Measurements from ENCODE around the gene RBM22. TPM values are rescaled to one million over a fixed set of nuclear protein-coding genes. Genes with fewer than 3 reads are reported as not detected.

RBM22 gene
- total RNA-seq, 1 experiment from 2014 or later, result 61.4 TPM

DNA sequence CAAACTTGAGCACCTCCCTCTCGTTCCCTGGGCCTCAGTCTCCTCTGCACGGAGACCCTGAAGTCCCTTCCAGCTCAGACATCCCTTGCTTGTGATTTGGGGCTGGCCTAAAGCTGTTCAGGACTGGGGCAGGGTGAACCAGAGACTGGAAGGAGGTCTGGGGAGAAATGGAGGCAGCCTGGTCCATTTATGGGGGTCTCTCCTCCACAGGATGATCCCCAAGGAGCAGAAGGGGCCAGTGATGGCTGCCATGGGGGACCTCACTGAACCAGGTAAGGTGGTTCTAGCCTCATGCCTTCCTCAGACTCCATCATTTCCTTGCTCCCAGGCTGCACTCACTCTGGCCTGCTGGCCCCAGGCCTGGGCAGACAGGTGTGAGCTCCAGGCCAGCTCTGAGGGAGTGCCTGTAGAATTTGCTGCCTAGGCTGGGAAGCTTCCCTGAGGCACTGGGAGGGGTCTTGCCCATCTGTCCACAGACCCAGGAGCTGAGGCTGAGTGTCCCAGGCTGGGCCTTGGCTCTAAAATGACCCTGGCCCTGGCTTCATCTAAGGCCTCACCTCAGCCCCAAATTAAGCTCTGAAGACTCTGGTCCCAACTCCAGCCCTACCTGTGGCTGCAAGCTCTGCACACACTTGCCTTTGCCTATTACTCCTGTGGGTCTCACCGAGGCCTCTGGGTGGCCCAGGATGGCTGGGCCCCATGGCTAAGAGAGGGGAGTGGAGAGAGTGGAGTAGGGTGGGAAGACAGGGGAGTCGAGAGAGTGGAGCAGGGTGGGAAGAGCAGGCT, 37.9 kb downstream of the RBM22 start:
- ATAC-seq (peak; percentile 74), DNase-seq (ENCODE audit: low read depth, low spot score) (no peak)
- RAD21 ChIA-PET (ENCODE audit: low non-redundant PET in 1 of 2, low total read pairs in 2 of 2, uncharacterized antibody in 2 of 2, unreplicated experiment in 2 of 2), result interaction anchor here in 1 of 2 experiments (0.8 kb wide), 1 partner anchor 102 kb away, joined by 3 read pairs; no protein-coding TSS in a partner anchor
- Histone ChIP-seq H3K27ac (ENCODE audit: low read depth, low read length) (no peak overlapping the region), H3K36me3 (ENCODE audit: control insufficient read depth in 1 of 2, insufficient read depth in 2 of 2, low read length in 2 of 2) (no peaks in the 10 kb centered on the region), H3K4me2 (ENCODE audit: low read length) (no peak overlapping the region), H3K9me3 (ENCODE audit: control insufficient read depth in 1 of 2, insufficient read depth in 1 of 2, low read depth in 1 of 2, low read length in 2 of 2) (no peaks in the 10 kb centered on the region), H3K9me2 (ENCODE audit: insufficient read depth) (no peaks in the 10 kb centered on the region), H3K9ac (ENCODE audit: low read length) (no peak overlapping the region), H3K4me1 (ENCODE audit: control insufficient read depth in 1 of 2, insufficient read depth in 2 of 2, low read length in 2 of 2) (no peaks in the 10 kb centered on the region), H4K20me1 (ENCODE audit: insufficient read depth) (no peaks in the 10 kb centered on the region), H3K4me3 (replicated peaks in 1 of 2; ENCODE audit: low read depth in 1 of 2, low read length in 2 of 2) (no peak overlapping the region), H3K79me2 (ENCODE audit: insufficient read depth, low read length) (no peaks in the 10 kb centered on the region), H2AFZ (ENCODE audit: low read depth, low read length, poor library complexity, severe bottlenecking) (no peak overlapping the region), H3K27me3 (ENCODE audit: insufficient read depth, low read length) (no peaks in the 10 kb centered on the region; the same call in 1 of the 2 replicates)
- CTCF ChIA-PET, result no interaction called here
- TF ChIP-seq POLR2A (IDR thresholded peaks at IDR 0.05; ENCODE audit: borderline replicate concordance, extremely low read depth, insufficient read depth, insufficient read length) (no peak), CBX3 (IDR thresholded peaks at IDR 0.05; ENCODE audit: low read depth) (no peak), ZFX (IDR thresholded peaks at IDR 0.05) (no peak), SRF (IDR thresholded peaks at IDR 0.05; ENCODE audit: low read depth) (no peak), EZH2 (IDR thresholded peaks at IDR 0.05) (no peak), YY1 (IDR thresholded peaks at IDR 0.05; ENCODE audit: extremely low read depth, insufficient replicate concordance, low read depth, low read length) (no peak), ZBTB33 (IDR thresholded peaks at IDR 0.05; ENCODE audit: extremely low read depth, insufficient replicate concordance, low read length) (no peak), SIN3A (IDR thresholded peaks at IDR 0.05; ENCODE audit: low read depth) (no peak), JUND (IDR thresholded peaks at IDR 0.05) (no peak), FOSL1 (IDR thresholded peaks at IDR 0.05; ENCODE audit: low read depth) (no peak), SP1 (IDR thresholded peaks at IDR 0.05; ENCODE audit: low read depth) (no peak), POLR2AphosphoS5 (IDR thresholded peaks at IDR 0.05; ENCODE audit: low read depth, low read length) (no peak)
- TF ChIP-seq, protein P1, sequence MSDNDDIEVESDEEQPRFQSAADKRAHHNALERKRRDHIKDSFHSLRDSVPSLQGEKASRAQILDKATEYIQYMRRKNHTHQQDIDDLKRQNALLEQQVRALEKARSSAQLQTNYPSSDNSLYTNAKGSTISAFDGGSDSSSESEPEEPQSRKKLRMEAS (IDR thresholded peaks at IDR 0.05), result no peak
- TF ChIP-seq, protein P2, sequence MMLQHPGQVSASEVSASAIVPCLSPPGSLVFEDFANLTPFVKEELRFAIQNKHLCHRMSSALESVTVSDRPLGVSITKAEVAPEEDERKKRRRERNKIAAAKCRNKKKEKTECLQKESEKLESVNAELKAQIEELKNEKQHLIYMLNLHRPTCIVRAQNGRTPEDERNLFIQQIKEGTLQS (IDR thresholded peaks at IDR 0.05), result no peak
- TF ChIP-seq, protein P3, sequence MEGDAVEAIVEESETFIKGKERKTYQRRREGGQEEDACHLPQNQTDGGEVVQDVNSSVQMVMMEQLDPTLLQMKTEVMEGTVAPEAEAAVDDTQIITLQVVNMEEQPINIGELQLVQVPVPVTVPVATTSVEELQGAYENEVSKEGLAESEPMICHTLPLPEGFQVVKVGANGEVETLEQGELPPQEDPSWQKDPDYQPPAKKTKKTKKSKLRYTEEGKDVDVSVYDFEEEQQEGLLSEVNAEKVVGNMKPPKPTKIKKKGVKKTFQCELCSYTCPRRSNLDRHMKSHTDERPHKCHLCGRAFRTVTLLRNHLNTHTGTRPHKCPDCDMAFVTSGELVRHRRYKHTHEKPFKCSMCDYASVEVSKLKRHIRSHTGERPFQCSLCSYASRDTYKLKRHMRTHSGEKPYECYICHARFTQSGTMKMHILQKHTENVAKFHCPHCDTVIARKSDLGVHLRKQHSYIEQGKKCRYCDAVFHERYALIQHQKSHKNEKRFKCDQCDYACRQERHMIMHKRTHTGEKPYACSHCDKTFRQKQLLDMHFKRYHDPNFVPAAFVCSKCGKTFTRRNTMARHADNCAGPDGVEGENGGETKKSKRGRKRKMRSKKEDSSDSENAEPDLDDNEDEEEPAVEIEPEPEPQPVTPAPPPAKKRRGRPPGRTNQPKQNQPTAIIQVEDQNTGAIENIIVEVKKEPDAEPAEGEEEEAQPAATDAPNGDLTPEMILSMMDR (IDR thresholded peaks at IDR 0.05 in 2 of 3, conservative IDR thresholded peaks at IDR 0.05 in 1 of 3; ENCODE audit: borderline replicate concordance in 1 of 3, insufficient read depth in 1 of 3, low read depth in 2 of 3, low read length in 2 of 3), result no peak
- intact Hi-C loops (cut with micrococcal nuclease), result no loop called here
- POLR2A ChIA-PET, result no interaction called here
- no TSS peak for BruUV-seq (replicated peaks)
